GM19239 (cell line): Measurements from ENCODE around the gene CPLX1.

Source experiments
- DNase-seq: peaks from one replicate; pipeline ENCODE4 v3.0.0; 2011; ENCODE audit warnings: low spot score; ENCODE audit not compliant: insufficient read length
- FAIRE-seq: peaks from 2 replicates; lab custom pipeline; 2011; peaks lifted over from hg19 to GRCh38; lab: Jason Lieb, UNC

CPLX1 gene

DNA sequence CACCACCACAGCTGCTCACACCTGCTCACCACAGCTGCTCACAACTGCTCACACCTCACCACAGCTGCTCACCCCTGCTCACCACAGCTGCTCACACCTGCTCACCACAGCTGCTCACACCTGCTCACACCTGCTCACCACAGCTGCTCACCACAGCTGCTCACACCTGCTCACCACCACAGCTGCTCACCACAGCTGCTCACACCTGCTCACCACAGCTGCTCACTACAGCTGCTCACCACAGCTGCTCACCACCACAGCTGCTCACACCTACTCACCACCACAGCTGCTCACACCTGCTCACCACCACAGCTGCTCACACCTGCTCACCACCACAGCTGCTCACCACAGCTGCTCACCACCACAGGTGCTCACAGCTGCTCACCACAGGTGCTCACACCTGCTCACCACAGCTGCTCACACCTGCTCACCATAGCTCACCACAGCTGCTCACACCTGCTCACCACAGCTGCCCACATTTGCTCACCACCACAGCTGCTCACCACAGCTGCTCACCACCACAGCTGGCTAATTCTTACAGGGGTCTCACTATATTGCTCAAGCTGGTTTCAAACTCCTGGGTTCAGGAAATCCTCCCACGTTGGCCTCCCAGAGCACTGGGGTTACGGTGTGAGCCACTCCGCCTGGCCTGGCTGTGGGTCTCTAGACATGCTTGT is 30.4 kb upstream of the CPLX1 start:
- DNase-seq (no peak), FAIRE-seq (no peak)

DNA sequence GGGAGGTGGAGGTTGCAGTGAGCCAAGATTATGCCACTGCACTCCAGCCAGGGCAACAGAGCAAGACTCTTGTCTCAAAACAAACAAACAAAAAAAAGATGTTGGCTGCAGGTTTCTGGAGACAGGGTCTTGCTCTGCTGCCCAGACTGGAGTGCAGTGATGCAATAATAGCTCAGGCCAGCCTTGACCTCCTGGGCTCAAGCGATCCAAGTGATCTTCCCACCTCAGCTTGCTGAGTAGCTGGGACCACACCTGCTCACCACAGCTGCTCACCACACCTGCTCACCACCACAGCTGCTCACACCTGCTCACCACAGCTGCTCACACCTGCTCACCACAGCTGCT is 29.9 kb upstream of the CPLX1 start:
- FAIRE-seq = no peak
- DNase-seq = no peak

DNA sequence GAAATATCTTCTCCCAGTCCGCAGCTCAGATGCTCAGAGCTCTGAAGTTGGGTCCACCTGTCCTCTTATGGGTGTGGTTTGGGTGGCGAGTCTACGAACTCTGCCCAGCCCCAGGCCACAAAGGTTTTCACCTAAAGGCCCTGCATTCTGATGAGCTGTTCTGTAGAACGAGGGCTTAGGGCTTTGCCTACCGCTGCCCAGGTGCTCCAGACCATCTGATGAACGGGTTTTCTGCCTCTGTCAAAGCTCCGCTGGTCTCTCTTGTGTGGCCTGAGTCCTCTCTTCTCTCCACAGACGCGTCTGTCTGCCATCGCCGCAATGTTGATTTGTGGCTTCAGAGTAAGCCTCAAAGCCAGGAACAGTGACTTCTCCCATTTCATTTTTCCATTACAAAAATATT is 28.4 kb upstream of the CPLX1 start:
- FAIRE-seq (no peak), DNase-seq (no peak)

DNA sequence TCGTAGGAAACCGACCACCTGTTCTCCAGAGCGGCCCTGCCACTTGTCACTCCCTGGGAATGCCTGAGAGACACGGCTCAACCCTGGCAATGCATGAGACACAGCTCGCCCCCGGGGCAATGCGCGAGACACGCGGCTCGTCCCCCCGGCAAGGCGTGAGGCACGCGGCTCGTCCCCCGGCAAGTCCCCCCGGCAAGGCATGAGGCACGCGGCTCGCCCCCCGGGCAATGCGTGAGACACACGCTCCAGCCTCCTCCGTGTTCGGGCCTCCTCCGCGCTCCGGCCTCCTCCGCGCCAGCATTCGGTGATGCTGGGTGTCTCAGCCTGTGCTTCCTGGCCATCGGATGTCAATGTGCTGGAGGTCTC is 27.5 kb upstream of the CPLX1 start:
- DNase-seq (no peak), FAIRE-seq (no peak)

DNA sequence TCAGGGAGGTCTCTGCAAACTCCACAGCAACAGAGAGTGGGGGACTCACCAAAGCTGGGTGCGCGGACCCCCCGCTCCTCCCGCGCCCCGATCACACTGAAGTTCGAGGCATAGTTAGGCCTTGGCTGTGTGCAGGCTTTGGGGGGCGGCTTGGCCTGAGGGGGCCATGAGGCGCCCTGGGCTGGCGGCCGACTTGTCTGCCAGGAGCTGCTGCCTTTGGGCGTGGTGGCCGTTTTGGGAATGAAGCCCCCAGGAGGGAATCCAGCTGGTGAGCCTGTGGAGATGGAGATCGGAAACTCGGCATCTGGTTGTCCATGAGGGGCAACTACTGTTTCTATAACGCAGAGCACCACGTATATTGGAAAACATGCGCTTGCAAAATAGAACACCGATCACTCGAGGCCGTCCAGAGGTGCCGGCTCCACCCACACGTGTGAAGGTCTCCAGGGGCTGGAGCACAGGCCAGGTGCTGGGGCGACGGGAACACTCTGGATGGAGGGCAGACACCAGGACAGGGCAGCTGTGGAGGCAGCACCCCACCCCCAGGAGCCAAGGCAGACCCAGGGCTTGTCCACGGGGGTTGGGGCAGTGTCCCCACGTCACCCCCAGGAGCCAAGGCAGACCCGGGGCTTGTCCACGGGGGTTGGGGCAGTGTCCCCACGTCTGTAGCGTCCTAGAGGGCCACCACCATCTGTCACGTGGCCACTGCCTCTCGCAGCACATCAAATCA is 25.9 kb upstream of the CPLX1 start:
- DNase-seq (no peak), FAIRE-seq (no peak)

DNA sequence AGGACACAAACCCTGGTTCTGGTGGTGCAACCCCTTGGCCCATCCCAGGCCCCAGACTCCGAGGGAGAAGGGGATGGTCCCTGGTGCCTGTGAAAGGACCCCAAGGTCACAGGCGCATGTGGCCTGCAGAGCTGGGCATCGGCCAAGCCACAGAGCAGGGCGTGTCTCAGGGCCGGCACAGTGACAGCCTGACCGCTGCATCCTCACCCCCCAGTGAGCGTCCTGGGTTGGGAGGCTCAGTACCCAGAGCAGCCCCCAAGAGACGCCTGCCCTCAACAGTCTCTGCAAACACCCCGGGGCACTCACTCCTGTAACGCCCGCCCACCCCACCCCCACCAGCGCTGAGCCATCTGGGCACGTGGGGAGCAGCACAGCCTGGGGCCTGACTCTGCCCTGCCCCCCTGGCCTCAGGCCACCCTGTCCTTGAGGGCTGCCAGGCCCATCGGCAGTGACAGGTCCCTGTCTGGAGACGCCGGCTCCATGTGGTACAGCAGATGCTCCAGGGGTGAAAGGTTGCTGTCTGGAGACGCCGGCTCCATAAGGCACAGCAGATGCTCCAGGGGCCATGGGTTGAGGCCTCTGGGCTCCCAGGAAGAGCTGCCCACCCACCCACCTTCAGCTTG is 24.5 kb upstream of the CPLX1 start:
- DNase-seq (no peak), FAIRE-seq (no peak)

DNA sequence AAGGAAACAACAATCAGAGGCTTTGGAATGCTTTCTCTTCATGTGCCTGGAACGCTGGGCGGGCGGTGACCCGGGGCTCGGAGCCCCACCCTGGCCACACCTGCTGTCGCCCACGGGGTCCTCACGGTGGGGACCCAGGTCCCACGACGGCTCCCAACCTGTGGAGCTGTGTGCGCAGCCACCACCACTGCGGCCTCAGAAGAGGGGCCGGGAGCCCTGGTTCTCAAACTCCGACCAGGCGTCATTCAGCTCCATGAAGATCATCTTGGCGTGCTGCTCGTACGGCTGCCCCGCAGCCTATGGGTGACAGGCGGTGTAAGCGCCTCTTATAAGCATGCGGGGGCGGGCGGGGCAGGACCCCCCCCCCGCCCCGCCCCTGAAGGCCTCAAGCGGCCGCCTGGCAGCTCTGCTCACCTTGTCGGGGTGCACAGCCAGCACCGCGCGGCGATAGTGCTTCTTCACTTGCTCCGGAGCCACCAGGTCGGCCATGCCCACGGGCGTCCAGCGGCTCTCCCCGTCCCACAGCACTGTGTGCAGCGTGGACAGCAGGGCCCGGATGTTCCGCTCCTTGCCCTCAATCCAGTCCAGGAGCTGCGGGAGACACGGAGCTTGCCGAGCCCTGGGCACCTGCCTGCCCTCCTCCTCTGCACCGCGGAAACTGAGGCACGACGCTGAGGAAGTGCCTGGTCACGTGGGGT is 23.7 kb upstream of the CPLX1 start:
- no peak for FAIRE-seq

DNA sequence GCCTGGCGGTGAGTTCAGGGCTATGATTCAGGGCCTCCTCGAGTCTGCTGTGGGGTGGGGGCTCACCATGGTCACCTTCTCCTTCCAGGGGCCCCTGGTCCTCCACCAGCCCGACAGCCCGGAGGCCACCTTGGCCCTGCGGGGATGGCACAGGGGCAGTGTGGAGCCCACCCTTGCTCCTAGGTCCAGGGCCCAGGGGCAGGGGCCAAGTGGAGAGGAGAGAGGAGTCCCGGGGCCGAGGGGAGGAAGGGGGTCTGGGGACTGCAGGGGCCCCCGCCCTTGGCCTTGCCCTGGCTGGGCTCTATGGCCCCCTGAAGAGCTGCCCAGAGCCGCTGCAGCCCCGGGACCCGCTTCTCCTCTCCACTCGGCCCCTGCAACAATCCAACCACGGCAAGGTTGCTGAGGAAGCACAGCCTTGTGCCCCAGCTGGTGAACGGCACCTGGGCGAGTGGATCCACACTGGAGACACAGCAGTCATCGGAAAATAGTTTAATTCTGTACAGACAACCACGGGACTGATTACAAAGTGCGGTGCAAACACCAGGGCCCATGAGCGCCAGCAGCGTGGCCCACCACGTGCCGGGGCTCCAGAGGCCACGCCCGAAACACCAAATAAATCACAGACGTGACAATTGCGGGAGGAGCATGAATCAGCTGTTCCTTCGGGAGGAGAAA is 23.0 kb upstream of the CPLX1 start:
- no peak for DNase-seq
- FAIRE-seq = no peak

More for the DNA sequence above, 23.7 kb upstream of the CPLX1 start:
- no peak for DNase-seq

DNA sequence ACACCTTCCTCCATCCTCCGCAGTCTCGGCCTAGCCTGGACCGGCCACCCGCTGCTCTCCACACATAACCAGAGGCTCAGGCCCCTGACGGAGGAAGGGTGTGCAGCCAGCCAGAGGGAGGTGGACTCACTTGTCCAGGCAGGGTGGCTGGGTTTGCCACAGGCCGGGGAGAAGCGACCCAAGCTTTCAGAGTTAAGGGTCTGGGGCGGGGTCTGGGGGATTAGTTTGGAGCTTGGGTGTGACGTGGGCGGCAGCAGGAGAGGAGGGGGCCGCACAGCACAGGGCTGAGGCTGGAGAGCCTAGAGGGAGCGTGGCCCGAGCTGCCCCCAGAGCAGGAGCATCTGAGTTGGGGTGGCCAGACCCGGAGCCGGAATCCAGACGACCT is 22.4 kb upstream of the CPLX1 start:
- FAIRE-seq (no peak), DNase-seq (no peak)

DNA sequence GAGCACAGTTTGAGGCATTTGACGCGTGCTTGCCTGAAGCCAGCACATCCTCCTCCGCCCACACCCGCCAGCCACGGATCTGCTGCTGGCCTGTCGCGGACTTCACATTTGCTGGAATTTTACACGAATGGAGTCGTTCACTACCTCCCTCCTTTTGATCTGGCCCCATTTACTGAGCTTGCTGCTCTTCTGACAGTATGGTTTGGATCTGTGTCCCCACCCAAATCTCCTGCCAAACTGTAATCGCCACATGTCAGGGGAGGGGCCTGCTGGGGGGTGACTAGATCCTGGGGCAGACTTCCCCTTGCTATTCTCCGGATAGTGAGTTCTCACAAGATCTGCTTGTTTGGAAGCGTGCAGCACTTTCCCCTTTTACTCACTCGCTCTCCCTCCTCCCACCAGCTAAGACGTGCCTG is 19.9 kb upstream of the CPLX1 start:
- DNase-seq (no peak), FAIRE-seq (no peak)

DNA sequence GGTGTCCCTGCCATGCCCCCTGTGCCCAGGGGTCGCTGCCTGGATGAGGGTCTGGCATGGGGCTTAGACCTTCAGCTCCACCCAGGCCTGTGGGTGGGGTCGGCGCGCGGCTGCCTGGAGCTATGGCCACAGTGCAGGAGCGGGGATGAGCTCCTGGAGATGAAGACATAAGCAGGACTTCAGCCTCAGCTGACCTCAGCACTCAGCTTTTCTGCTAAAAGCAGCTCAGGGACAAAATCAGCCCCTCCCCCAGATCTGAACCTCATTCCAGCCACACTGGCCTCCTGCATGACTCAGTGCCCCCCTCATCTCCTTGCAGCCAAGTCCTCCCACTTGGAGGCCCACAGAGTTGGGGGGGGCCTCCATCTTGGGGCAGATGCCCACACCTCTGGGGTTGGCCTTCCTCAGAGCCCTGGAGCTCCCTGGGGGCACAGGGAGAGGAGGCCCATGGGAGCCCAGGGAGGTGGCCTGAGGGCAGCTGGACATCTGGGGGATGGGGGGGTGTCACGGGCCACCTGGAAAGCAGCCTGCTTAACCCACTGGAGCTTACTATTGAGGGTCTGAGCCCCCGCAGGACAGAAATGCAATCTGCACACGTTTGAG is 19.4 kb upstream of the CPLX1 start:
- no peak for DNase-seq
- no peak for FAIRE-seq

DNA sequence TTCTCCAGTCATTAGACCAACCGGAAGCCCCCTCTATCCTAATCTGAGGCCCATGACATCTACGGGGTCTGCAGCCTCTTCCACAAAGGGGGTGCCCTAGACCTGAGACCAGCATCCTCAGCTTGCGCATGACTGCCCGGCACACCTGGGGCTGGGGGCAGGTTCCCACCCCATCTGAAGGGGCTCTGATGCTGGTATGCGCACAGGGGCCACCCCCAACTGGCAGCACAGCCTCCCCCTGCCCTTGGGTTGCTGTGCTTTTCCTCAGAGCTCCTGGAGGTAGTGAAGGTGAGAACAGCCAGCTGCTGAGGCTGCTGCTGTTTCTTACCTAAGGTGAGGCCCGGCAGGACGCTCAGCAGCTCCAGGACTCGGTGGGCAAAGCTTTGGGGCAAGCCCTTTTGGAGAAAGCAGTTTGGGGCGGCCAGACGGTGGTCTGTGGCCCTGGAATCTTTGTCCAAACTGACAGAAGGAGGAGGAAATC is 18.9 kb upstream of the CPLX1 start:
- no peak for FAIRE-seq
- DNase-seq = no peak

DNA sequence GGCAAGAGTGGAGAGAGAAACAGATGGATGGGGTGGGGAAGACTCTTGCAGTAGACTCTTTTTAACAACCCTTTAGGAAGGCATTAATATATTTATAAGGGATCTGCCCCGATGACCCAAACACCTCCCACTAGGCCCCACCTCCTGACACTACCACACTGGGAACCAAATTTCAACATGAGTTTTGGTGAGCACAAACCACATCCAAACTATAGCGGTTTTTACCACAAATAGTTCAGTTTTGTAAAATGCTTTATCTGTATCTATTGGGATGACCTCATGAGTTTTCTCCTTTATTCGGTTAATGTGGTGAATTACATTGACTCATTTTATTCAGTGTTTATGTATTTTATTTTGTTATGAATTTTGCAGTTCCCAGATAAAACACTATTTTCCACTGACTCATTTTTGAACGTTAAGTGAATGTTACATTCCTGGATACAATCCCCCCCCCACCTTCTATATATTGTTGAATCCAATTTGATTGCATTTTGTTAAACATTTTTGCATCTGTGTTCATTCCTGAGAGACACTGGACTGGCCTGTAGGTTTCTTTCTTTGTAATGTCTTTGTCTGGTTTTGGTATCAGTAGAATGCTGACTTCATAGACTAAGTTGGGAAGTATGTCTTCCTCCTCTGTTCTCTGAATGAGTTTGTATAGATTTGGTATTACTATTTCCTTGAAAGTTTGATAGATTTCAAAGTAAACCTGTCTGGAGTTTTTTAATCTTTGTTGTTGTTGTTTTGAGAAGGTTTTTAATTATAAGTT is 13.9 kb upstream of the CPLX1 start:
- FAIRE-seq = no peak

DNA sequence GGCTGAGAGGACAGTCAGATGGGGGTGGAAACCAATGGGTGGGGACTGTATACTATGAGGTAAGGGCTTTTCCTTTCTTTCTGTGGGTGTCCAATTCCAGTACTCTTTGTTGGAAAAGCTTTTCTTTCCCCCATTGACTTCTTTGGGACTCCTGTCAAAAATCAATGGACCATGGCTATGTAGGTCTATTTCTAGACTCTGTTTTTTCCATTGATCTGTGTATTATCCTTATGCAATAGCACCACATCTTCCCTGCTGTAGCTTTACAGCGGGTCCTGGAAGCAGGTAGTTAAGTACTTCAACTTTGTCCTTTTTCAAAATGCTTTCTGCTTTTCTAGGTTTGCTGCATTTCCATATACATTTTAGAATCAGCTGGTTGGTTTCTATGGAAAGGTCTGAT is 11.8 kb upstream of the CPLX1 start:
- FAIRE-seq (no peak), DNase-seq (no peak)

More for the DNA sequence above, 13.9 kb upstream of the CPLX1 start:
- DNase-seq = no peak

DNA sequence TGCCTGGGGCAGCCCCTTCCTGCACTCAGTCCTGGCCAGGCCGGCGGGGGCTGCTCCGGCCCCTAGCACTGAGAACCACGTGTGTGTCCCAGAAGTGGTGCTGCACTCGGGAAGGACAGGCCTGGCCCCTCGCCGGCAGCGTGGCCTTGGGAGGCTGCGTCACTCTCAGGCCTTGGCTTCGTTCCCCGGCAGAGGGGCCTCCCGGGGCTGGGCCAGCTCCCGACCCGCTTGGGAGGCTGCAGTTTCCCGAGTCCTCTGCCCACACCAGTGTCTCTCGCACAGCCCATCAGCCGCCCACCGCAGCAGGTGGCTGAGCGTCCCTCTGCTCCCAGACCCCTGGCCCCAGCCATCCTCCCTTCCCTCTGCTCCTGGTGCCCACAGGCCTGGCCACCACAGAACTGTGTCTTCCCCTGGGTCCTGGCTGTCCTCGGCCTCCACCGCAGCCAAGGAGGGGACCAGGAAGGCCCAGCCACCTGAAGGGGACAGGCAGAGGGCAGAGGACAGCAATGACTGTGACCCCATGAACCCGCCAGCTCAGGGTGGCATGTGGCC is 10.9 kb upstream of the CPLX1 start:
- FAIRE-seq (no peak), DNase-seq (no peak)

DNA sequence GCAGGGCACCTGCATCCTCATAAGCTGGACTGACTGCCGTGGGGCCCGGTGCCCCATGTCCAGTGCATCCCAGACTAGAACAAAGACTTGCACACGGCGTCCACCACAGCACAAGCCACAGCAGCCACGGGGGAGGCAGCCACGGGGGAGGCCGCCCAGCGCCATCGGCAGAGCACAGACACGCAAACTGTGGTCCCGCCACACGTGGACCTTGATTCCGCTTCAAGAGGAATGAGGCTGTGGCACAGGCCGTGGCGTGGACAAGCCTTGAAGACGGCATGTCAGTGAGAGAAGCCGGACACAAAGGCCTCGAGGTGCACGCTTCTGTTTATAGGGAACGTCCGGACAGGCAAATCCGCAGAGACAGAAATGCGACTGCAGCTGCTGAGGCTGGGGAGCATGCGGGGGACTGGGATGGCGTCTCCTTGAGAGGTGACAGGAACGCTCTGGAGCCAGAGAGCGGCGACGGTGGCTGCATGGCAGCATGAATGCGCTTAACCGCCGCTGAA is 10.1 kb upstream of the CPLX1 start:
- DNase-seq = no peak
- no peak for FAIRE-seq

DNA sequence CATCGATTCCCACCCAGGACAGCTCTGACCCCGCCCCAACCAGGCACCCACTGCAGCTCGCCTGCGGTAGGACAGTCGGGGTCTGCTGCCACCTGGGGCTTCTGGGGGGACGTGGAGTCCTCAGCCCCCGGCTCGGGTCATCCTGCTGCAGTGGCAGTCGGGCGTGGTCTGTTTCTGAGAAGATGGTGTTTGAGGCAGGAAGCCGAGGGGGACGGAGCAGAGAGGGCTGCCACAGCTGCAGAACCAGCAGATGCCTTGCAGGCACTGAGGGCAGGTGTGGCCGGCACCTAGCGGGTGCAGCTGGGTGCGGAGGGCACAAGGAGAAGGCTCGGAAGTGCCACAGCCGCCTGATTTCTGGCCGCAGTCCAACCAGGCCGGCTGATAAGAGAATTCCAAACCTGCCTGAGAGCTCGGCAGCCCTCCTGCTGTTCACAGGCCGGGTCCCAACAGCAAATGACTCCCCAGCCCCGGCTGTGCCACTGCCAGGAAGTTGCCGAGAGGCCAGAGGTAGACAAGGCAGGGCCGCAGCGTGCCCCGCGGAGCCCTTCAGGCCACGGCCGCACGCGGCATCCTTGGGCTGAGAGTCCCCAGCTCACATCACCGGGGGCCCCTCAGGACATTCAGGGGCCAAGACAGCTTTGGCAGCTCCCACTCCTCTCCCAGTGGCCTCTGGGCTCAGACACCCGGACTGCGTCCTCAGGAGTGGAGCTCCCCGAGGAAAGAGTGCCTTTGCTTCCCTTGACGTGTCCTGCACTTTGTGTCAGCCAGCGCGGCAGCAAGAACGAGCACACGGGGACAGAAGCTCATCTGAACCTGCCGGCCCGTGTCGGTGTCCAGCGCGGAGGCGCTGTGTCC is 9.4 kb upstream of the CPLX1 start:
- no peak for FAIRE-seq
- no peak for DNase-seq
